ENCODE measurements around the gene ANAPC4. TPM values are rescaled to one million over a fixed set of nuclear protein-coding genes. Genes with fewer than 3 reads are reported as not detected.

The ANAPC4 gene
- total and polyA plus RNA-seq, 2 donors (not counting 3 experiments of a cell fraction or from before 2014, with no cell fraction given) = 7.6 to 32.1 TPM

DNA sequence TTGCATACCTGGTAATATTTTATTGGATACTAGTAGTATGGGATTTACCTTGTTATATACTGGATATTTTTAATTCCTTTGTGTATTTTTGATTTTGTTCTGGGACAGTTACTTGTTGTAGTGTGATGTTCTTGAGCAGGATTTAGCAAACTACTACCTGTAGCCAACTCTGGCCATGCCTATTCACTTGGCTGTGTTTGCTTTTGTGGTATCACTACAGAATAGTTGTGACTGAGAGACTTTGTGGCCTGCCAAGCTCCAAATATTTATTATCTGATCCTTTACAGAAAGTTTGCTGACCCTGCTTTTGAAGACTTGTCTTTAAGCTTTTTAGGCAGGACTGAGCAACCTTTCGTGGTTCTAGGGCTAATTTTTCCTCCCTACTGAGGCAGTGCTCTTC lies 46.7 kb upstream of the ANAPC4 start:
- intact Hi-C loops (cut with micrococcal nuclease) (no loop called here), dilution Hi-C loops (cut with MboI; ENCODE audit: extremely low pct_ligation_motif_present, low sequenced_read_pairs) (no loop called here)
- H3K4me3 ChIP-seq (replicated peaks in 1 of 3; ENCODE audit: insufficient read depth in 1 of 3, low read depth in 1 of 3, low read length in 3 of 3) = no peak overlapping the region
- H3K9me3 ChIP-seq (replicated peaks; ENCODE audit: control insufficient read depth, insufficient read depth, low read length) = no peaks in the 10 kb centered on the region
- no peak overlapping the region for H2AFZ ChIP-seq (ENCODE audit: low read depth, low read length)
- H3K9me1 ChIP-seq (replicated peaks; ENCODE audit: control insufficient read depth, extremely low read depth, insufficient read depth, low read length) = no peaks in the 10 kb centered on the region
- DNase-seq (ENCODE audit: low read depth, low spot score) (no peak), FAIRE-seq (no peak)
- POLR2A ChIA-PET = no interaction called here
- peaks cover 0 to 2% of the 10 kb centered on the region in 2 experiments for H3K36me3 ChIP-seq (ENCODE audit: control insufficient read depth in 2 of 2, extremely low read depth in 1 of 2, insufficient read depth in 2 of 2, low read length in 2 of 2)
- no peak overlapping the region for H3K9ac ChIP-seq (replicated peaks; ENCODE audit: extremely low read depth, insufficient read depth, low read length)
- no TSS peak for BruUV-seq (replicated peaks)
- no peaks in the 10 kb centered on the region for H3K27me3 ChIP-seq (ENCODE audit: control insufficient read depth in 2 of 2, insufficient read depth in 2 of 2, low read length in 2 of 2)
- H3K4me1 ChIP-seq (ENCODE audit: control insufficient read depth, extremely low read depth, insufficient read depth, low read length) = no peaks in the 10 kb centered on the region
- H4K20me1 ChIP-seq (replicated peaks; ENCODE audit: control insufficient read depth, extremely low read depth, insufficient read depth, low read length) = no peaks in the 10 kb centered on the region
- H3K79me2 ChIP-seq (ENCODE audit: control insufficient read depth, insufficient read depth, low read length) = peaks cover 2% of the 10 kb centered on the region
- CTCF ChIA-PET = interaction anchor here (3.5 kb wide), 1 partner anchor 17 kb away, joined by 17 read pairs; the partner anchor contains the start of gene ZCCHC4
- H3K27ac ChIP-seq (ENCODE audit: insufficient read depth, low read depth, low read length) = no peak overlapping the region
- TF ChIP-seq JUN (IDR thresholded peaks at IDR 0.05; ENCODE audit: borderline replicate concordance, insufficient read depth, insufficient read length, low read depth) = no peak
- TF ChIP-seq, protein P1, sequence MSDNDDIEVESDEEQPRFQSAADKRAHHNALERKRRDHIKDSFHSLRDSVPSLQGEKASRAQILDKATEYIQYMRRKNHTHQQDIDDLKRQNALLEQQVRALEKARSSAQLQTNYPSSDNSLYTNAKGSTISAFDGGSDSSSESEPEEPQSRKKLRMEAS (IDR thresholded peaks at IDR 0.05; ENCODE audit: insufficient read depth, insufficient read length) = no peak
- no peak for TF ChIP-seq GATA2 (IDR thresholded peaks at IDR 0.05; ENCODE audit: insufficient read depth, insufficient read length, low read depth, low read length)
- TF ChIP-seq EZH2 (IDR thresholded peaks at IDR 0.05; ENCODE audit: borderline replicate concordance, low read depth, low read length, severe bottlenecking) = no peak
- TF ChIP-seq FOS (IDR thresholded peaks at IDR 0.05; ENCODE audit: borderline replicate concordance, insufficient read depth, low read length) = no peak
- TF ChIP-seq MYC (IDR thresholded peaks at IDR 0.05; ENCODE audit: low read depth, low read length) = no peak
- no peak for TF ChIP-seq POLR2AphosphoS5 (IDR thresholded peaks at IDR 0.05; ENCODE audit: insufficient read depth, low read depth, low read length)
- TF ChIP-seq, protein P2, sequence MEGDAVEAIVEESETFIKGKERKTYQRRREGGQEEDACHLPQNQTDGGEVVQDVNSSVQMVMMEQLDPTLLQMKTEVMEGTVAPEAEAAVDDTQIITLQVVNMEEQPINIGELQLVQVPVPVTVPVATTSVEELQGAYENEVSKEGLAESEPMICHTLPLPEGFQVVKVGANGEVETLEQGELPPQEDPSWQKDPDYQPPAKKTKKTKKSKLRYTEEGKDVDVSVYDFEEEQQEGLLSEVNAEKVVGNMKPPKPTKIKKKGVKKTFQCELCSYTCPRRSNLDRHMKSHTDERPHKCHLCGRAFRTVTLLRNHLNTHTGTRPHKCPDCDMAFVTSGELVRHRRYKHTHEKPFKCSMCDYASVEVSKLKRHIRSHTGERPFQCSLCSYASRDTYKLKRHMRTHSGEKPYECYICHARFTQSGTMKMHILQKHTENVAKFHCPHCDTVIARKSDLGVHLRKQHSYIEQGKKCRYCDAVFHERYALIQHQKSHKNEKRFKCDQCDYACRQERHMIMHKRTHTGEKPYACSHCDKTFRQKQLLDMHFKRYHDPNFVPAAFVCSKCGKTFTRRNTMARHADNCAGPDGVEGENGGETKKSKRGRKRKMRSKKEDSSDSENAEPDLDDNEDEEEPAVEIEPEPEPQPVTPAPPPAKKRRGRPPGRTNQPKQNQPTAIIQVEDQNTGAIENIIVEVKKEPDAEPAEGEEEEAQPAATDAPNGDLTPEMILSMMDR (IDR thresholded peaks at IDR 0.05; ENCODE audit: extremely low read depth in 1 of 2, insufficient read depth in 1 of 2, low read depth in 1 of 2, low read length in 2 of 2) = no peak
- no peak for TF ChIP-seq POLR2A (IDR thresholded peaks at IDR 0.05; ENCODE audit: low read depth, low read length)
- no peak overlapping the region for H3K4me2 ChIP-seq (ENCODE audit: insufficient read depth, low read length)

Data from endothelial cell of umbilical vein (primary cell).